GM12873 (cell line): Measurements from ENCODE around the gene FAF1.

ENCODE experiments used
- TF ChIP-seq, protein P1 (sequence below): IDR thresholded peaks from 2 replicates; pipeline ENCODE4 v1.5.1; 2012; ENCODE audit warnings: low read depth, mild to moderate bottlenecking, moderate library complexity, low read length, control low read depth; ENCODE audit not compliant: insufficient read depth; ENCODE audit errors: missing control alignments

FAF1 gene

DNA sequence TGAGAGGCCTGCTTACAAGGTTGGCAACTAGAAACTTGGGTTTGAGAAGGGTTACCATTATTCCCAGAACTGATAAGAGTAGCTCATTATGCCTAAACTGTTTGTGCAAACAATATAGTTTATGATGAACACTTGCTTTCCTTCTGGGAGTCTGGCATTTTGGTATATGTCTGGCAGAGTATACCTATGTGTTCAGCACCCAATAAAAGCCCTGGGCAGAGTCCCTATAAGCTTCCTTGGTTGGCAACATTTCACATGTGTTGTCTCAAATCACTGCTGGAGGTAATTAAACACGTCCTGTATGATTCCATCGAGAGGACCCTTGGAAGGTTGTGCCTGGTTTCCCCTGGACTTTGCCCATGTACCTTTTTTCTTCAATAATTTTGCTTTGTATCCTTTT lies 497.1 kb downstream of the FAF1 start:
- TF ChIP-seq, protein P1, sequence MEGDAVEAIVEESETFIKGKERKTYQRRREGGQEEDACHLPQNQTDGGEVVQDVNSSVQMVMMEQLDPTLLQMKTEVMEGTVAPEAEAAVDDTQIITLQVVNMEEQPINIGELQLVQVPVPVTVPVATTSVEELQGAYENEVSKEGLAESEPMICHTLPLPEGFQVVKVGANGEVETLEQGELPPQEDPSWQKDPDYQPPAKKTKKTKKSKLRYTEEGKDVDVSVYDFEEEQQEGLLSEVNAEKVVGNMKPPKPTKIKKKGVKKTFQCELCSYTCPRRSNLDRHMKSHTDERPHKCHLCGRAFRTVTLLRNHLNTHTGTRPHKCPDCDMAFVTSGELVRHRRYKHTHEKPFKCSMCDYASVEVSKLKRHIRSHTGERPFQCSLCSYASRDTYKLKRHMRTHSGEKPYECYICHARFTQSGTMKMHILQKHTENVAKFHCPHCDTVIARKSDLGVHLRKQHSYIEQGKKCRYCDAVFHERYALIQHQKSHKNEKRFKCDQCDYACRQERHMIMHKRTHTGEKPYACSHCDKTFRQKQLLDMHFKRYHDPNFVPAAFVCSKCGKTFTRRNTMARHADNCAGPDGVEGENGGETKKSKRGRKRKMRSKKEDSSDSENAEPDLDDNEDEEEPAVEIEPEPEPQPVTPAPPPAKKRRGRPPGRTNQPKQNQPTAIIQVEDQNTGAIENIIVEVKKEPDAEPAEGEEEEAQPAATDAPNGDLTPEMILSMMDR = no peak

DNA sequence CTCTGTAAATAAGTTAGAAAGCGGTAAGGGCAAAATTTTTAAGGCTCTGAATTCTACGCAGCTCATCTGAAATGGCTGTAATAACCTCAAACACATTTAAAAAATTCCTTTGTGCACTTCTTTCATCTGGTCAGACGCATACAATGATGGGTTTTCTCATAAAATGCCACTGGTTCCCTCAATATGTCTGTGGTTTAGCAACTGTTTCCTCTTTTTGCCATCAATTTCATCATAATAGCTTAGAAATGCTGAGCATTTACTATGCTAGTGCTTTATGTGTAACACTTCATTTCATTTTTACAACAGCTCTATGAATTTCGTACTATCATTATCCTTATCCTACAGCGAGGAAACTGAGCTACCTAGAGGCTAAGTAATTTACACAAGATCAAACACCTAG lies 501.6 kb downstream of the FAF1 start:
- TF ChIP-seq, protein P1 = no peak

DNA sequence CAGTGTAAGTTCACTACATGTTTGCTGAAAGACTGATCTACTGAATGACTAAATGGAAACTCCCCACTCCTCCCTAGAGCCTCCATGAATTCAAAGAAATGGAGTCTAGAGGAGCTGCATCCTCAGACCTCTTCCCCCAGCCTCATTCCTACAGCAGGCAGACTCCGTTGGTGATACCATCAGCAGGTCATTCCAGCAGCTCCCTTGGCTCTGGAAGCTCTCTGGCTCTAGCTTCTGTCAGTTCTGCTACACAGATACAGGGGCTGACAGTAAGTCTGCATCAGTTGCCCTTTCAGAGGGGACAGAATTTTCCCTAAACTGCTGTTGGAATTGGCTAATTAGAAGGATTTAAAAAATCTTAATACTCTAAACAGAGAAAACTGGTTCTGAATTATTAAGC lies 505.2 kb downstream of the FAF1 start:
- TF ChIP-seq, protein P1 = no peak

DNA sequence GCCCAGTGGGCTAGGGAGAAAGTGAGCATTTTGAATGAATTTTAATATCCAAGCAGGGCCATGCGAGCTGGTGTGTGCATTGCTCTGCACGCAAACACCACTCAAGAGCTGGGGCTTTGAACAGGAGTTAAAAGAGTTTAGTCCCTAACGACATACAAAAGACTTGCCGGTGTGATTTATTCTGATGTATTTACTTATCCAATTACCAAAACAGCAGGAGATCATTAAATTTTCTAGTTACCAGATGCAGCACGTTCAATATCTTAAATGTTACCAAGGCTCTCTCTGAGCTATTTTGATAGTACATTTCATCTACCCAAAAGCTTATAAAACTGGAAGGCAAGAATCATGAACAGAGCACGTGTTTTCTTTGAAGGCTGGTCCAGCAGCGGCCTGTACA lies 506.8 kb downstream of the FAF1 start:
- TF ChIP-seq, protein P1 = no peak

DNA sequence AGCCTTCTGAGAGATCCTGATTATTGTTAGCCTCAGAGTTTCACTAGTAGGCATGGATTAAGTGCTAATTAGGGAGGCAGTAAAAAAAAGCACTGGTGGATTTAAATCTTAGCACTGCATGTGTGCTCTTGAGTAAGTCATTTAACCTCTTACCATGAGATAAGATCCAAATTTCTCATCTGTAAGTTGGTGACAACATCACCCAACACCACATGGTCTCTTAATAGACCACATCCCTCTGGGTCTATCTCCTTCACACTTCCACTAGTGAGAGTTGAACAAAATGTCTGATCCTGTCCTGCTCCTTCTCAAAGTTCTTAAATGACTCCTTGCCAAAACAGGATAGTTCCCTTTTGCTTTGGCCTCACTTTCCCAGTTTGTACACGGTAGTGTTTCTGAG lies 507.4 kb downstream of the FAF1 start:
- TF ChIP-seq, protein P1 = no peak

DNA sequence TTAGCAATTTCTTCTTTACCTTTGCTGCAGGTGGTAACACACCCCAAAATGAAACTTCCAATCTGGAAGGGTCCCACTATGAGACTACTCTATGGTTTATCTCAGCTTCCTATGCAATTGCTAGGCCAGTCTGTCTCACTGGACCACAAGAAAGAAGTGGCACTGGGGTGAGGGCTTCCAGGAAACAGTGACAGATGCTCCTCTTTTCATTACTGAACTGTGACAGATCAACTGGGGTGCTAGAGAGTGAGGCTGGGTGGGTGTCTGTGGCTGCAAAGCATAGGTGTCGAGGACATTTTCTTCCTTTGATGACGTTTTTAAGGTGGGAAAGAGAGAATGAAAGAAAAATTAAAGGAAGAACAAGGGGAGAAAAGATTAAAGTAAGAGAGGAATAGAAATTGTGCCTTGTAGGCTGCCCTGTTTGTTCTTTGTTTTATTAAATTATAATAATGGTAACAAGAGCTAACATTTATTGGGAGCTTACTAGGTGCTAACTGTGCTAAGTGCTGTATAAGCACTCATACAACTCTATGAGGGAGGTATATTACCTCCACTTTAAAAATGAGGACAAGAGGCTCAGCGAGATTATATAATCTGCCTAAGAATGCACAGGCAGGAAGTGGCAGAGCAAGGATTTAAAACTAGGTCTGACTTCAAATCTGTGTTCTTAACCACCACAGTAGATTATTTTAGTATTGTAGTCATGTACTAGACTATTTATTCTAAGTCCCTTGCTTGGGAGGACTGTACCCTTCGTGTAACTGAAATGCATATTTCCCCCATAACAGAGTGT lies 509.0 kb downstream of the FAF1 start:
- TF ChIP-seq, protein P1 = no peak

DNA sequence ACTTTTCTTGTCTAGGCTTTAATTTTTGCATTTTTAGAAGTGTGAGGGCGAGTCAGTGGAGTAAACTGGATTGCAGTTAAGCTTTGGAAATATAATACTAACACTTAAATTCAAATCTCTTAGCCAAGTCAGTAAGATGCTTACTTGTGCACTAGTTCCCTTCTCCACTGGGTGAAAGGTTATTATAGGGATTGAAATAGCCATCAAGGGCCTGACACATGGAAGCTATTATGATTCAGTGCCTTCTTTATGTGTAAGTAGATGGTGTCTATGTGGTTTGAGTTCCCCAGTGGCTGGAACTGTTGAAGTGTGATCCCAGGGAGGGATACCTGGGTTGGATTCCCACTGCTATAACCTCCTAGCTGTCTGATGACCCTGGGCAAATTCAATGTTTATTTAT lies 512.1 kb downstream of the FAF1 start:
- TF ChIP-seq, protein P1 = no peak
